Activated T-helper 2 cell treated with anti-CD3 and anti-CD28 coated beads, Interferon-gamma antibody, Interleukin-2, Interleukin-4, amounts not matched to agents 10 μg/mL and 5 μg/mL and 100 μg/mL, durations not matched to agents 14 hours and 24 hours and 36 hours (primary cell): Measurements from ENCODE around the gene ZNF471. TPM values are rescaled to one million over a fixed set of nuclear protein-coding genes. Genes with fewer than 3 reads are reported as not detected.

Experiments
- DNase-seq: peaks from one replicate; pipeline ENCODE4 v3.0.0; 2021; ENCODE audit warnings: low spot score
- H3K27ac Mint-ChIP-seq: one replicate; pipeline ENCODE4 v1.8.0; 2021; ENCODE audit warnings: mixed read lengths
- H3K27me3 Mint-ChIP-seq: one replicate; pipeline ENCODE4 v1.8.0; 2021; ENCODE audit warnings: low read depth, mixed read lengths
- H3K36me3 Mint-ChIP-seq: one replicate; pipeline ENCODE4 v1.8.0; 2021; ENCODE audit warnings: low read depth, mixed read lengths
- H3K4me1 Mint-ChIP-seq: one replicate; pipeline ENCODE4 v1.8.0; 2021; ENCODE audit warnings: low read depth, mixed read lengths
- H3K4me3 Mint-ChIP-seq: one replicate; pipeline ENCODE4 v1.8.0; 2021; ENCODE audit warnings: low read depth, mild to moderate bottlenecking, moderate library complexity, mixed read lengths
- H3K9me3 Mint-ChIP-seq: one replicate; pipeline ENCODE4 v1.8.0; 2021; ENCODE audit warnings: mixed read lengths
- intact Hi-C: fragments of 100-400 bp; cut with micrococcal nuclease; formaldehyde crosslinking; loops from one replicate; pipeline ENCODE4 v1.15.1; 2023
- total RNA-seq: library from RNA; stranded (reverse); gene quantifications from 2 replicates; pipeline ENCODE4 v1.2.3, GENCODE V29; 2022

The ZNF471 gene
- total RNA-seq, 1 donor from 2014 or later, result 0.05 TPM

- intact Hi-C loops, result loop anchor here (1.0 kb wide), 1 partner anchor 28 kb away; the partner anchor contains the start of gene ZNF470
- Mint-ChIP-seq H3K36me3 (peaks cover 25% of the 10 kb centered on the region), H3K9me3 (peaks cover 74% of the 10 kb centered on the region), H3K4me1 (peaks cover 3% of the 10 kb centered on the region), H3K4me3 (peak within 1 kb of the TSS; percentile 81), H3K27me3 (no peaks in the 10 kb centered on the region), H3K27ac (peak within 1 kb of the TSS; percentile 85)
- no peak for DNase-seq
These were observed 31.2 kb downstream of the ZNF471 start, which contains the start of gene ZFP28 for GRCh38 chr19:56538761-56539263. Gene ZFP28 (plus strand): TSS chr19:56538948. CDS start chr19:56539019, 71 bp downstream.

- no peaks in the 10 kb centered on the region for H3K4me1 Mint-ChIP-seq
- H3K36me3 Mint-ChIP-seq, result peaks cover 36% of the 10 kb centered on the region
- intact Hi-C loops, result no loop called here
These were observed 36.1 kb downstream of the ZNF471 start for GRCh38 chr19:56543776-56544175.

GRCh38 chr19:56547535-56547934 lies 39.9 kb downstream of the ZNF471 start:
- H3K36me3 Mint-ChIP-seq, result peaks cover 34% of the 10 kb centered on the region
- peaks cover 59% of the 10 kb centered on the region for H3K9me3 Mint-ChIP-seq
- no peaks in the 10 kb centered on the region for H3K4me1 Mint-ChIP-seq
- H3K27ac Mint-ChIP-seq, result no peak overlapping the region
- no peak overlapping the region for H3K4me3 Mint-ChIP-seq
- DNase-seq, result no peak
- intact Hi-C loops, result no loop called here
- H3K27me3 Mint-ChIP-seq, result no peaks in the 10 kb centered on the region

More at GRCh38 chr19:56543776-56544175, 36.1 kb downstream of the ZNF471 start:
- Mint-ChIP-seq H3K9me3 (peaks cover 71% of the 10 kb centered on the region), H3K27ac (no peak overlapping the region), H3K4me3 (no peak overlapping the region), H3K27me3 (no peaks in the 10 kb centered on the region)
- no peak for DNase-seq

- no peak overlapping the region for H3K27ac Mint-ChIP-seq
- no peak overlapping the region for H3K4me3 Mint-ChIP-seq
- peaks cover 28% of the 10 kb centered on the region for H3K36me3 Mint-ChIP-seq
- DNase-seq, result no peak
- intact Hi-C loops, result no loop called here
- peaks cover 68% of the 10 kb centered on the region for H3K9me3 Mint-ChIP-seq
- H3K27me3 Mint-ChIP-seq, result no peaks in the 10 kb centered on the region
- no peaks in the 10 kb centered on the region for H3K4me1 Mint-ChIP-seq
These were observed 46.7 kb downstream of the ZNF471 start for GRCh38 chr19:56554272-56554869.

GRCh38 chr19:56562766-56563165 lies 55.1 kb downstream of the ZNF471 start:
- intact Hi-C loops, result loop anchor here (10.0 kb wide), 1 partner anchor 158 kb away; the partner anchor contains the start of gene ZNF583
- Mint-ChIP-seq H3K4me1 (peaks cover 2% of the 10 kb centered on the region), H3K36me3 (peaks cover 17% of the 10 kb centered on the region), H3K9me3 (peaks cover 97% of the 10 kb centered on the region), H3K27ac (no peak overlapping the region), H3K4me3 (no peak overlapping the region), H3K27me3 (no peaks in the 10 kb centered on the region)
- DNase-seq, result no peak

GRCh38 chr19:56566904-56567273 lies 59.2 kb downstream of the ZNF471 start:
- DNase-seq, result no peak
- H3K27me3 Mint-ChIP-seq, result no peaks in the 10 kb centered on the region
- intact Hi-C loops, result loop anchor here (1.0 to 10.0 kb wide), 3 partner anchors 28 to 162 kb away; partner anchors contain the start of genes ZFP28, ZNF583 and ZNF71
- H3K36me3 Mint-ChIP-seq, result peaks cover 49% of the 10 kb centered on the region
- peak overlapping the region; percentile 90 for H3K27ac Mint-ChIP-seq
- H3K4me3 Mint-ChIP-seq, result peak overlapping the region; percentile 91
- H3K9me3 Mint-ChIP-seq, result peaks cover 91% of the 10 kb centered on the region
- peaks cover 2% of the 10 kb centered on the region for H3K4me1 Mint-ChIP-seq

GRCh38 chr19:56567274-56568120 lies 59.8 kb downstream of the ZNF471 start, which contains the start of gene ZNF470:
Gene ZNF470 (plus strand): TSS chr19:56567468. CDS start chr19:56570312, 2,844 bp downstream.
- peaks cover 50% of the 10 kb centered on the region for H3K36me3 Mint-ChIP-seq
- H3K27me3 Mint-ChIP-seq, result no peaks in the 10 kb centered on the region
- peak within 1 kb of the TSS; percentile 91 for H3K4me3 Mint-ChIP-seq
- peak; percentile 82 for DNase-seq
- intact Hi-C loops, result loop anchor here (1.0 to 10.0 kb wide), 3 partner anchors 28 to 163 kb away; partner anchors contain the start of genes ZFP28, ZNF583 and ZNF71
- peaks cover 87% of the 10 kb centered on the region for H3K9me3 Mint-ChIP-seq
- peaks cover 2% of the 10 kb centered on the region for H3K4me1 Mint-ChIP-seq
- H3K27ac Mint-ChIP-seq, result peak within 1 kb of the TSS; percentile 90

- DNase-seq, result no peak
- peaks cover 83% of the 10 kb centered on the region for H3K9me3 Mint-ChIP-seq
- H3K4me3 Mint-ChIP-seq, result no peak overlapping the region
- no peaks in the 10 kb centered on the region for H3K27me3 Mint-ChIP-seq
- intact Hi-C loops, result no loop called here
- H3K36me3 Mint-ChIP-seq, result peaks cover 72% of the 10 kb centered on the region
- H3K4me1 Mint-ChIP-seq, result no peaks in the 10 kb centered on the region
- H3K27ac Mint-ChIP-seq, result no peak overlapping the region
These were observed 64.9 kb downstream of the ZNF471 start for GRCh38 chr19:56572589-56572988.

- Mint-ChIP-seq H3K27me3 (no peaks in the 10 kb centered on the region), H3K4me1 (no peaks in the 10 kb centered on the region), H3K36me3 (peaks cover 64% of the 10 kb centered on the region), H3K4me3 (no peak overlapping the region), H3K27ac (no peak overlapping the region), H3K9me3 (peaks cover 83% of the 10 kb centered on the region)
- intact Hi-C loops, result no loop called here
- no peak for DNase-seq
These were observed 66.3 kb downstream of the ZNF471 start for GRCh38 chr19:56573914-56574313.

- H3K36me3 Mint-ChIP-seq, result peaks cover 41% of the 10 kb centered on the region
- no peak for DNase-seq
- no peaks in the 10 kb centered on the region for H3K27me3 Mint-ChIP-seq
- intact Hi-C loops, result no loop called here
- H3K9me3 Mint-ChIP-seq, result peaks cover 87% of the 10 kb centered on the region
- no peak overlapping the region for H3K27ac Mint-ChIP-seq
- no peaks in the 10 kb centered on the region for H3K4me1 Mint-ChIP-seq
- no peak overlapping the region for H3K4me3 Mint-ChIP-seq
These were observed 70.3 kb downstream of the ZNF471 start for GRCh38 chr19:56577719-56578602.
